ENCODE measurements around the gene PRPF40A. TPM values are rescaled to one million over a fixed set of nuclear protein-coding genes. Genes with fewer than 3 reads are reported as not detected.
"Not testable (repeated sequence)": the region's sequence is repeated elsewhere in the genome, so short reads cannot be mapped to it uniquely, and the experiment has no call there.

PRPF40A gene
- polyA plus RNA-seq, 4 donors = 26.4 to 88.1 (median 43.5) TPM

- H3K4me3 ChIP-seq (ENCODE audit: low read depth in 1 of 3, low read length in 3 of 3); FAIRE-seq; DNase-seq; H3K27ac ChIP-seq (ENCODE audit: low read depth in 1 of 3, low read length in 2 of 3); H3K27me3 ChIP-seq (ENCODE audit: control insufficient read depth in 3 of 3, insufficient read depth in 3 of 3, low read length in 3 of 3); H3K4me1 ChIP-seq (ENCODE audit: control insufficient read depth in 3 of 3, insufficient read depth in 2 of 3, low read depth in 1 of 3, low read length in 2 of 3); H3K9me3 ChIP-seq (ENCODE audit: control insufficient read depth in 2 of 2, insufficient read depth in 1 of 2, low read depth in 1 of 2, low read length in 1 of 2): not testable (repeated sequence)
- 82 to 94% (median 84%) methylated on average over 4 of the region's 4 CpGs for WGBS, 3 donors
- H3K36me3 ChIP-seq (ENCODE audit: control insufficient read depth in 3 of 3, insufficient read depth in 2 of 3, low read depth in 1 of 3, low read length in 3 of 3) = peaks cover 0 to 13% (median 0%) of the 10 kb centered on the region in 3 donors
These were observed 30.5 kb upstream of the PRPF40A start for GRCh38 chr2:152747751-152748150.

GRCh38 chr2:152743002-152743401, 25.7 kb upstream of the PRPF40A start:
- Histone ChIP-seq H3K27me3 (ENCODE audit: control insufficient read depth in 3 of 3, insufficient read depth in 3 of 3, low read length in 3 of 3) (no peaks in the 10 kb centered on the region), H3K4me1 (ENCODE audit: control insufficient read depth in 3 of 3, insufficient read depth in 2 of 3, low read depth in 1 of 3, low read length in 2 of 3) (peaks cover 0 to 2% (median 0%) of the 10 kb centered on the region in 3 donors), H3K9me3 (ENCODE audit: control insufficient read depth in 2 of 2, insufficient read depth in 1 of 2, low read depth in 1 of 2, low read length in 1 of 2) (peaks cover 0 to 13% of the 10 kb centered on the region in 2 donors), H3K4me3 (ENCODE audit: low read depth in 1 of 3, low read length in 3 of 3) (no peak overlapping the region), H3K36me3 (ENCODE audit: control insufficient read depth in 3 of 3, insufficient read depth in 2 of 3, low read depth in 1 of 3, low read length in 3 of 3) (peaks cover 0 to 23% (median 2%) of the 10 kb centered on the region in 3 donors), H3K27ac (ENCODE audit: low read depth in 1 of 3, low read length in 2 of 3) (no peak overlapping the region)
- 36 to 57% (median 46%) methylated on average over 3 of the region's 3 CpGs for WGBS, 3 donors
- FAIRE-seq (no peak), DNase-seq (peak in 1 of 2 donors; percentile 53)

- peaks cover 0 to 13% of the 10 kb centered on the region in 2 donors for H3K9me3 ChIP-seq (ENCODE audit: control insufficient read depth in 2 of 2, insufficient read depth in 1 of 2, low read depth in 1 of 2, low read length in 1 of 2)
- WGBS, 3 donors = 36 to 38% (median 36%) methylated on average over 2 of the region's 2 CpGs
- H3K36me3 ChIP-seq (ENCODE audit: control insufficient read depth in 3 of 3, insufficient read depth in 2 of 3, low read depth in 1 of 3, low read length in 3 of 3) = peaks cover 0 to 17% (median 2%) of the 10 kb centered on the region in 3 donors
- no peak overlapping the region for H3K27ac ChIP-seq (ENCODE audit: low read depth in 1 of 3, low read length in 2 of 3)
- no peaks in the 10 kb centered on the region for H3K27me3 ChIP-seq (ENCODE audit: control insufficient read depth in 3 of 3, insufficient read depth in 3 of 3, low read length in 3 of 3)
- peaks cover 0 to 2% (median 0%) of the 10 kb centered on the region in 3 donors for H3K4me1 ChIP-seq (ENCODE audit: control insufficient read depth in 3 of 3, insufficient read depth in 2 of 3, low read depth in 1 of 3, low read length in 2 of 3)
- FAIRE-seq = peak; percentile 97
- no peak overlapping the region for H3K4me3 ChIP-seq (ENCODE audit: low read depth in 1 of 3, low read length in 3 of 3)
- DNase-seq = peak; percentile 54 to 61
These were observed 23.6 kb upstream of the PRPF40A start for GRCh38 chr2:152740743-152741328.

DNA sequence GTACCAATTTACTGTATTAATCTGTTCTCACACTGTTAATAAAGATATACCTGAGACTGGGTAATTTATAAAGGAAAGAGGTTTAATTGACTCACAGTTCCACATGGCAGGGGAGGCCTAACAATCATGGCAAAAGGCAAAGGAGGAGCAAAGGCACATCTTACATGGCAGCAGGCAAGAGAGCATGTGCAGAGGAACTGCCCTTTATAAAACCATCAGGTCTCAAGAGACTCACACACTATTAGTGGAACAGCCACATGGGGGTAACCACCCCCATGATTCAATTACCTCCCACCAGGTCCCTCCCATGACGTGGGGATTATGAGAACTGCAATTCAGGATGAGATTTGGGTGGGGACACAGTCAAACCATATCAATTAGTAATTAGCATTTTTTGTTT, 22.4 kb upstream of the PRPF40A start:
- H3K4me3 ChIP-seq (ENCODE audit: low read depth in 1 of 3, low read length in 3 of 3); DNase-seq; FAIRE-seq; H3K27ac ChIP-seq (ENCODE audit: low read depth in 1 of 3, low read length in 2 of 3); H3K27me3 ChIP-seq (ENCODE audit: control insufficient read depth in 3 of 3, insufficient read depth in 3 of 3, low read length in 3 of 3); H3K4me1 ChIP-seq (ENCODE audit: control insufficient read depth in 3 of 3, insufficient read depth in 2 of 3, low read depth in 1 of 3, low read length in 2 of 3): not testable (repeated sequence)
- Histone ChIP-seq H3K9me3 (ENCODE audit: control insufficient read depth in 2 of 2, insufficient read depth in 1 of 2, low read depth in 1 of 2, low read length in 1 of 2) (peaks cover 0 to 13% of the 10 kb centered on the region in 2 donors), H3K36me3 (ENCODE audit: control insufficient read depth in 3 of 3, insufficient read depth in 2 of 3, low read depth in 1 of 3, low read length in 3 of 3) (peaks cover 0 to 17% (median 2%) of the 10 kb centered on the region in 3 donors)
- WGBS, 3 donors = 88 to 100% (median 94%) methylated on average over 1 of the region's 1 CpG

DNA sequence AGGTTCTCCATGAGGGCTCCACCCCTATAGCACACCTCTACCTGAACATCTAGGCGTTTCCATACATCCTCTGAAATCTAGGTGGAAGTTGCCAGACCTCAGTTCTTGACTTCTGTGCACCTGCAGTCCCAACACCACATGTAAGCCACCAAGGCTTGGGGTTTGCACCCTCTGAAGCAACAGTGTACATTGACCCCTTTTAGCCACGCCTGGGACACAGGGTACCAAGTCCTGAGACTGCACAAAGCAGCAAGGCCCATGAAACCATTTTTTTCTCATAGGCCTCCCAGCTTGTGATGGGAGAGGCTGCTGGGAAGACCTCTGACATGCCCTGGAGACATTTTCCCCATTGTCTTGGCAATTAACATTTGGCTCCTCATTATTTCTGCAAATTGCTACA, 21.2 kb upstream of the PRPF40A start:
- H3K4me3 ChIP-seq (ENCODE audit: low read depth in 1 of 3, low read length in 3 of 3) = no peak overlapping the region
- peaks cover 0 to 17% (median 2%) of the 10 kb centered on the region in 3 donors for H3K36me3 ChIP-seq (ENCODE audit: control insufficient read depth in 3 of 3, insufficient read depth in 2 of 3, low read depth in 1 of 3, low read length in 3 of 3)
- no peaks in the 10 kb centered on the region for H3K4me1 ChIP-seq (ENCODE audit: control insufficient read depth in 3 of 3, insufficient read depth in 2 of 3, low read depth in 1 of 3, low read length in 2 of 3)
- WGBS, 3 donors = 63 to 89% (median 78%) methylated on average over 2 of the region's 2 CpGs
- H3K27me3 ChIP-seq (ENCODE audit: control insufficient read depth in 3 of 3, insufficient read depth in 3 of 3, low read length in 3 of 3) = no peaks in the 10 kb centered on the region
- H3K27ac ChIP-seq (ENCODE audit: low read depth in 1 of 3, low read length in 2 of 3) = no peak overlapping the region
- H3K9me3 ChIP-seq (ENCODE audit: control insufficient read depth in 2 of 2, insufficient read depth in 1 of 2, low read depth in 1 of 2, low read length in 1 of 2) = peaks cover 0 to 13% of the 10 kb centered on the region in 2 donors
- DNase-seq (peak in 1 of 2 donors; percentile 83), FAIRE-seq (no peak)

GRCh38 chr2:152737509-152737908, 20.2 kb upstream of the PRPF40A start:
- peaks cover 0 to 13% of the 10 kb centered on the region in 2 donors for H3K9me3 ChIP-seq (ENCODE audit: control insufficient read depth in 2 of 2, insufficient read depth in 1 of 2, low read depth in 1 of 2, low read length in 1 of 2)
- H3K27me3 ChIP-seq (ENCODE audit: control insufficient read depth in 3 of 3, insufficient read depth in 3 of 3, low read length in 3 of 3); DNase-seq; H3K4me1 ChIP-seq (ENCODE audit: control insufficient read depth in 3 of 3, insufficient read depth in 2 of 3, low read depth in 1 of 3, low read length in 2 of 3); FAIRE-seq; H3K27ac ChIP-seq (ENCODE audit: low read depth in 1 of 3, low read length in 2 of 3); H3K4me3 ChIP-seq (ENCODE audit: low read depth in 1 of 3, low read length in 3 of 3): not testable (repeated sequence)
- peaks cover 0 to 17% (median 2%) of the 10 kb centered on the region in 3 donors for H3K36me3 ChIP-seq (ENCODE audit: control insufficient read depth in 3 of 3, insufficient read depth in 2 of 3, low read depth in 1 of 3, low read length in 3 of 3)
- WGBS, 3 donors = 92 to 100% (median 93%) methylated on average over 1 of the region's 1 CpG

GRCh38 chr2:152730591-152731333, 13.5 kb upstream of the PRPF40A start:
- Histone ChIP-seq H3K4me1 (ENCODE audit: control insufficient read depth in 3 of 3, insufficient read depth in 2 of 3, low read depth in 1 of 3, low read length in 2 of 3) (no peaks in the 10 kb centered on the region), H3K4me3 (ENCODE audit: low read depth in 1 of 3, low read length in 3 of 3) (no peak overlapping the region), H3K27me3 (ENCODE audit: control insufficient read depth in 3 of 3, insufficient read depth in 3 of 3, low read length in 3 of 3) (no peaks in the 10 kb centered on the region), H3K9me3 (ENCODE audit: control insufficient read depth in 2 of 2, insufficient read depth in 1 of 2, low read depth in 1 of 2, low read length in 1 of 2) (no peaks in the 10 kb centered on the region), H3K36me3 (ENCODE audit: control insufficient read depth in 3 of 3, insufficient read depth in 2 of 3, low read depth in 1 of 3, low read length in 3 of 3) (no peaks in the 10 kb centered on the region), H3K27ac (ENCODE audit: low read depth in 1 of 3, low read length in 2 of 3) (peak overlapping the region in 1 of 3 donors; percentile 31)
- 82 to 88% (median 87%) methylated on average over 1 of the region's 1 CpG for WGBS, 3 donors
- peak; percentile 5 to 19 for DNase-seq
- no peak for FAIRE-seq

GRCh38 chr2:152729844-152730243, 12.6 kb upstream of the PRPF40A start:
- WGBS, 3 donors = 75 to 90% (median 81%) methylated on average over 2 of the region's 2 CpGs
- H3K4me3 ChIP-seq (ENCODE audit: low read depth in 1 of 3, low read length in 3 of 3) = no peak overlapping the region
- H3K27ac ChIP-seq (ENCODE audit: low read depth in 1 of 3, low read length in 2 of 3) = no peak overlapping the region
- FAIRE-seq = no peak
- H3K9me3 ChIP-seq (ENCODE audit: control insufficient read depth in 2 of 2, insufficient read depth in 1 of 2, low read depth in 1 of 2, low read length in 1 of 2) = no peaks in the 10 kb centered on the region
- H3K4me1 ChIP-seq (ENCODE audit: control insufficient read depth in 3 of 3, insufficient read depth in 2 of 3, low read depth in 1 of 3, low read length in 2 of 3) = no peaks in the 10 kb centered on the region
- H3K36me3 ChIP-seq (ENCODE audit: control insufficient read depth in 3 of 3, insufficient read depth in 2 of 3, low read depth in 1 of 3, low read length in 3 of 3) = no peaks in the 10 kb centered on the region
- peak in 1 of 2 donors; percentile 6 for DNase-seq
- H3K27me3 ChIP-seq (ENCODE audit: control insufficient read depth in 3 of 3, insufficient read depth in 3 of 3, low read length in 3 of 3) = no peaks in the 10 kb centered on the region

Measured in small intestine (tissue), 7 donors.